ENCODE data around the gene CDK6.

DNA sequence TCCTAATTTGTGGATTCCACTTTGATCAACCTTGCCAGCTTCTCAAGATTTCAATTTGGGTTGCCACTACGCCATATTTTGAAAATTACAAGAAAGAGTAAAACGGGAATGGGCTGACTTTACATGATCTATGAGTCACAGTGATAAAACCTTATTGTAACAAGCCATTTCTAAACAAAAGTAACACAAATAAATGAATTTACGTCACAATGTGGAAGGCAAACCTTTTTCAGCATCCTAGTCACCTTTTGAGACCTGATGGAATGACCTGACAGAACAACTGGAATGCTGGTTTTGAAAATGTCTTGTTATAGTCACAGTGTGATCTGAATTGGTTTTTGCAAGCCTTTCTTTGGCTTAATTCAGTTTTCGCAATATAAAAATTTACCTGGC, 85.9 kb downstream of the CDK6 start:
- TF ChIP-seq, protein P1, sequence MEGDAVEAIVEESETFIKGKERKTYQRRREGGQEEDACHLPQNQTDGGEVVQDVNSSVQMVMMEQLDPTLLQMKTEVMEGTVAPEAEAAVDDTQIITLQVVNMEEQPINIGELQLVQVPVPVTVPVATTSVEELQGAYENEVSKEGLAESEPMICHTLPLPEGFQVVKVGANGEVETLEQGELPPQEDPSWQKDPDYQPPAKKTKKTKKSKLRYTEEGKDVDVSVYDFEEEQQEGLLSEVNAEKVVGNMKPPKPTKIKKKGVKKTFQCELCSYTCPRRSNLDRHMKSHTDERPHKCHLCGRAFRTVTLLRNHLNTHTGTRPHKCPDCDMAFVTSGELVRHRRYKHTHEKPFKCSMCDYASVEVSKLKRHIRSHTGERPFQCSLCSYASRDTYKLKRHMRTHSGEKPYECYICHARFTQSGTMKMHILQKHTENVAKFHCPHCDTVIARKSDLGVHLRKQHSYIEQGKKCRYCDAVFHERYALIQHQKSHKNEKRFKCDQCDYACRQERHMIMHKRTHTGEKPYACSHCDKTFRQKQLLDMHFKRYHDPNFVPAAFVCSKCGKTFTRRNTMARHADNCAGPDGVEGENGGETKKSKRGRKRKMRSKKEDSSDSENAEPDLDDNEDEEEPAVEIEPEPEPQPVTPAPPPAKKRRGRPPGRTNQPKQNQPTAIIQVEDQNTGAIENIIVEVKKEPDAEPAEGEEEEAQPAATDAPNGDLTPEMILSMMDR (IDR thresholded peaks at IDR 0.05; ENCODE audit: low read depth, low read length), result no peak
- no peak for TF ChIP-seq EZH2phosphoT487 (IDR thresholded peaks at IDR 0.05; ENCODE audit: low read depth)

All from OCI-LY3 (cell line).